SU-DHL-6 (cell line): ENCODE measurements around the gene CYP4F3.

ENCODE experiments used
- EZH2phosphoT487 ChIP-seq: fragments of 200-600 bp; sonication (generic), shearing (Covaris generic); conservative IDR thresholded peaks from 2 replicates; pipeline ENCODE4 v1.6.1; 2018; ENCODE audit warnings: mild to moderate bottlenecking, antibody characterized with exemption, low read length, moderate library complexity, mixed read lengths
- TF ChIP-seq, protein P1 (sequence below): fragments of 200-600 bp; sonication (generic); IDR thresholded peaks from one replicate; pipeline ENCODE4 v1.5.1; 2017; ENCODE audit warnings: antibody characterized with exemption, mild to moderate bottlenecking, low read length, moderate library complexity; ENCODE audit not compliant: insufficient read depth, poor library complexity, severe bottlenecking

DNA sequence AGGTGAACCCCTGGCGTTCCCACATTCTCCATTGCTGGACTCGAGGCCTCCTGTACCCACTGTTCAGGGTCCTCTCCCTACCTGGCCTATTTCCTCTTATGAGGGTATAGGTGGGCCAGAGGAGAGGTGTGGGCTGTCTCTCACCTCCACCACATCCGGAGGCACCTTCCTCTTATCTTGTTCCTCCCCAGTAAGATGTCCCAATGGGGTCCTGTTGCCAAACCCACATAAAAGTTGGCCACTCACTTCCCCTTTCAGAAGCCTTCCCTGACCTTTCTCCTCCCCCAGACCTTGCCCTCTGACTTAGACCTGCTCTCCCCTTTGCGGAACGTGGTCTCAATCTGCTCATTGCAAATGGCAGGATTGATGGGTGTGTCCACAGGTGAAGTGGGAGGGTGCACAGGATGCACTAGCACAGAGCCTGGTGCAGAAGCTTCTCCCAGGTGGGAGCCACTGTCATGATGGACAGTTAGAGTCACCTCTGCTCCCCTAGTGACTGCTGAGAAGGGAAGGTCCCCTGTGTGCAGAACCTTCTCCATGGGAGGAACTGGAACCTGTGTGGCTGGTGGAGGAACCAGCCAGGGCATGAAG lies 1.3 kb downstream of the CYP4F3 start:
- TF ChIP-seq, protein P1, sequence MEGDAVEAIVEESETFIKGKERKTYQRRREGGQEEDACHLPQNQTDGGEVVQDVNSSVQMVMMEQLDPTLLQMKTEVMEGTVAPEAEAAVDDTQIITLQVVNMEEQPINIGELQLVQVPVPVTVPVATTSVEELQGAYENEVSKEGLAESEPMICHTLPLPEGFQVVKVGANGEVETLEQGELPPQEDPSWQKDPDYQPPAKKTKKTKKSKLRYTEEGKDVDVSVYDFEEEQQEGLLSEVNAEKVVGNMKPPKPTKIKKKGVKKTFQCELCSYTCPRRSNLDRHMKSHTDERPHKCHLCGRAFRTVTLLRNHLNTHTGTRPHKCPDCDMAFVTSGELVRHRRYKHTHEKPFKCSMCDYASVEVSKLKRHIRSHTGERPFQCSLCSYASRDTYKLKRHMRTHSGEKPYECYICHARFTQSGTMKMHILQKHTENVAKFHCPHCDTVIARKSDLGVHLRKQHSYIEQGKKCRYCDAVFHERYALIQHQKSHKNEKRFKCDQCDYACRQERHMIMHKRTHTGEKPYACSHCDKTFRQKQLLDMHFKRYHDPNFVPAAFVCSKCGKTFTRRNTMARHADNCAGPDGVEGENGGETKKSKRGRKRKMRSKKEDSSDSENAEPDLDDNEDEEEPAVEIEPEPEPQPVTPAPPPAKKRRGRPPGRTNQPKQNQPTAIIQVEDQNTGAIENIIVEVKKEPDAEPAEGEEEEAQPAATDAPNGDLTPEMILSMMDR = no peak
- TF ChIP-seq EZH2phosphoT487 = no peak
